H1 (cell line): Measurements from ENCODE around the gene ILF3. TPM values are rescaled to one million over a fixed set of nuclear protein-coding genes. Genes with fewer than 3 reads are reported as not detected.

ENCODE experiments used
- CTCF ChIA-PET: fragments of 300-600 bp; sonication (Branson Sonifier 250); formaldehyde crosslinking; loops from one replicate; lab custom pipeline; 2021; ENCODE audit not compliant: partially characterized antibody; lab: Charles Lee
- POLR2A ChIA-PET: fragments of 300-600 bp; sonication (Branson Sonifier 250); formaldehyde crosslinking; loops from one replicate; lab custom pipeline; 2021; ENCODE audit warnings: inconsistent platforms; ENCODE audit not compliant: partially characterized antibody; lab: Charles Lee
- DNase-seq, 2 experiments: peaks; one replicate each; pipeline versions ENCODE4 v3.0.0 to v3.0.0-alpha.2; 2010 to 2022; ENCODE audit warnings: low spot score in 2 of 2, low read depth in 1 of 2, mixed read lengths in 1 of 2
- FAIRE-seq: peaks from 2 replicates; lab custom pipeline; 2011; peaks lifted over from hg19 to GRCh38; lab: Jason Lieb, UNC
- H2AFZ ChIP-seq: 2 replicates; pipeline ENCODE4 v1.8.1; 2012; ENCODE audit warnings: low read length, inconsistent platforms
- H2AK5ac ChIP-seq: 2 replicates; pipeline ENCODE4 v1.6.1; 2013; ENCODE audit warnings: low read depth, low read length
- H2BK120ac ChIP-seq: replicated peaks from 2 replicates; pipeline ENCODE3; 2013; ENCODE audit warnings: low read depth, low read length, inconsistent platforms
- H2BK12ac ChIP-seq: 2 replicates; pipeline ENCODE4 v1.6.1; 2013; ENCODE audit warnings: low read depth, low read length
- H2BK15ac ChIP-seq: 2 replicates; pipeline ENCODE4 v1.6.1; 2013; ENCODE audit warnings: low read length
- H2BK20ac ChIP-seq: 2 replicates; pipeline ENCODE4 v1.6.1; 2013; ENCODE audit warnings: low read length
- H2BK5ac ChIP-seq: 2 replicates; pipeline ENCODE4 v1.6.1; 2013; ENCODE audit warnings: low read depth, low read length
- H3K14ac ChIP-seq: 2 replicates; pipeline ENCODE4 v1.6.1; 2013; ENCODE audit warnings: inconsistent platforms; ENCODE audit not compliant: insufficient read length
- H3K18ac ChIP-seq: 2 replicates; pipeline ENCODE4 v1.6.1; 2013; ENCODE audit warnings: low read length; ENCODE audit errors: extremely low read depth
- H3K23ac ChIP-seq: 2 replicates; pipeline ENCODE4 v1.6.1; 2013; ENCODE audit warnings: inconsistent platforms; ENCODE audit not compliant: insufficient read length
- H3K23me2 ChIP-seq: 2 replicates; pipeline ENCODE4 v1.6.1; 2013; ENCODE audit warnings: low read depth, low read length
- H3K27ac ChIP-seq: 2 replicates; pipeline ENCODE4 v1.6.1; 2011; ENCODE audit warnings: low read depth, low read length, inconsistent platforms
- H3K27me3 ChIP-seq, 4 experiments: replicated peaks in 1 of 4; 1 replicate in 1 of 4; 2 replicates in 3 of 4; pipeline versions ENCODE4 v1.6.1 to v1.8.1; 2011 to 2013; ENCODE audit warnings: low read length in 3 of 4, mild to moderate bottlenecking in 3 of 4, inconsistent platforms in 2 of 4, mixed read lengths in 2 of 4, moderate library complexity in 1 of 4; ENCODE audit not compliant: control insufficient read depth in 3 of 4, insufficient read depth in 3 of 4; ENCODE audit errors: extremely low read depth in 1 of 4
- H3K36me3 ChIP-seq, 4 experiments: 2 replicates each; pipeline versions ENCODE4 v1.6.1 to v1.8.1; 2011 to 2013; ENCODE audit warnings: mild to moderate bottlenecking in 4 of 4, low read length in 3 of 4, moderate library complexity in 2 of 4, control low read depth in 1 of 4, inconsistent platforms in 1 of 4; ENCODE audit not compliant: insufficient read depth in 4 of 4, control insufficient read depth in 2 of 4
- H3K4ac ChIP-seq: replicated peaks from 2 replicates; pipeline ENCODE3; 2013; ENCODE audit warnings: low read length, low read depth, mixed read lengths, inconsistent platforms; ENCODE audit not compliant: insufficient read length
- H3K4me1 ChIP-seq, 4 experiments: replicated peaks in 1 of 4; 1 replicate in 1 of 4; 2 replicates in 3 of 4; pipeline versions ENCODE4 v1.6.1 to v1.8.1; 2011 to 2013; ENCODE audit warnings: low read length in 3 of 4, inconsistent platforms in 2 of 4, mixed read lengths in 1 of 4; ENCODE audit not compliant: insufficient read depth in 4 of 4, control insufficient read depth in 3 of 4
- H3K4me2 ChIP-seq, 2 experiments: 2 replicates each; pipeline versions ENCODE4 v1.6.1 to v1.8.1; 2011 to 2013; ENCODE audit warnings: low read depth in 2 of 2, low read length in 2 of 2, control low read depth in 1 of 2, inconsistent platforms in 1 of 2, mild to moderate bottlenecking in 1 of 2; ENCODE audit not compliant: insufficient read depth in 1 of 2
- H3K4me3 ChIP-seq, 4 experiments: fragments of 200-600, 300-600 bp in 1 of 4; sonication (generic), shearing (Covaris generic), sonication (Bioruptor Twin) in 1 of 4; 2 replicates each; pipeline versions ENCODE4 v1.5.1 to v1.8.1; 2011 to 2016; ENCODE audit warnings: low read length in 4 of 4, low read depth in 3 of 4, control low read depth in 2 of 4, inconsistent platforms in 2 of 4, mild to moderate bottlenecking in 2 of 4, mixed read lengths in 1 of 4, moderate library complexity in 1 of 4; ENCODE audit not compliant: insufficient read depth in 2 of 4; ENCODE audit errors: extremely low read depth in 1 of 4
- H3K56ac ChIP-seq: replicated peaks from 2 replicates; pipeline ENCODE3; 2013; ENCODE audit warnings: low read depth, mild to moderate bottlenecking, mixed read lengths, low read length, inconsistent platforms; ENCODE audit not compliant: insufficient read length
- H3K79me1 ChIP-seq: 2 replicates; pipeline ENCODE4 v1.6.1; 2013; ENCODE audit warnings: low read depth, low read length, control low read depth
- H3K79me2 ChIP-seq, 2 experiments: 2 replicates each; pipeline versions ENCODE4 v1.6.1 to v1.8.1; 2012 to 2013; ENCODE audit warnings: low read length in 2 of 2, mild to moderate bottlenecking in 2 of 2, inconsistent platforms in 1 of 2; ENCODE audit not compliant: insufficient read depth in 2 of 2, control insufficient read depth in 1 of 2
- H3K9ac ChIP-seq, 4 experiments: replicated peaks in 1 of 4; 1 replicate in 1 of 4; 2 replicates in 3 of 4; pipeline versions ENCODE4 v1.6.1 to v1.8.1; 2011 to 2013; ENCODE audit warnings: low read depth in 3 of 4, low read length in 3 of 4, control low read depth in 2 of 4, mild to moderate bottlenecking in 2 of 4, moderate library complexity in 2 of 4, inconsistent platforms in 1 of 4; ENCODE audit errors: extremely low read depth in 1 of 4
- H3K9me3 ChIP-seq, 2 experiments: 2 replicates each; pipeline versions ENCODE4 v1.6.1 to v1.8.1; 2012 to 2013; ENCODE audit warnings: mild to moderate bottlenecking in 2 of 2, moderate library complexity in 2 of 2, control low read depth in 1 of 2, inconsistent platforms in 1 of 2, low read depth in 1 of 2, low read length in 1 of 2, mixed read lengths in 1 of 2; ENCODE audit not compliant: insufficient read depth in 2 of 2
- H4K20me1 ChIP-seq, 2 experiments: replicated peaks in 1 of 2; 2 replicates each; pipeline versions ENCODE3 to v1.8.1; 2011 to 2013; ENCODE audit warnings: inconsistent platforms in 2 of 2, low read length in 2 of 2, mild to moderate bottlenecking in 1 of 2; ENCODE audit not compliant: insufficient read depth in 2 of 2, control insufficient read depth in 1 of 2
- H4K5ac ChIP-seq: 2 replicates; pipeline ENCODE4 v1.6.1; 2013; ENCODE audit warnings: low read length, low read depth, mixed read lengths, inconsistent platforms; ENCODE audit not compliant: insufficient read length
- H4K8ac ChIP-seq: 2 replicates; pipeline ENCODE4 v1.8.0; 2013; ENCODE audit warnings: mild to moderate bottlenecking, moderate library complexity, low read length, inconsistent platforms; ENCODE audit not compliant: insufficient read depth; ENCODE audit errors: extremely low read depth
- H4K91ac ChIP-seq: replicated peaks from 2 replicates; pipeline ENCODE3; 2013; ENCODE audit warnings: low read length, mixed read lengths, inconsistent platforms; ENCODE audit not compliant: insufficient read length
- BACH1 ChIP-seq: IDR thresholded peaks from 2 replicates; pipeline ENCODE4 v1.6.1; 2012; ENCODE audit warnings: low read length, improper control_type of control experiment
- BRCA1 ChIP-seq: IDR thresholded peaks from 2 replicates; pipeline ENCODE4 v1.6.1; 2012; ENCODE audit warnings: low read depth, low read length, improper control_type of control experiment
- JUND ChIP-seq: IDR thresholded peaks from 2 replicates; pipeline ENCODE4 v1.6.1; 2011; ENCODE audit warnings: mild to moderate bottlenecking, improper control_type of control experiment, low read length
- MAFK ChIP-seq: IDR thresholded peaks from 2 replicates; pipeline ENCODE4 v1.6.1; 2012; ENCODE audit warnings: low read depth, mild to moderate bottlenecking, improper control_type of control experiment, low read length
- TEAD4 ChIP-seq: IDR thresholded peaks from 2 replicates; pipeline ENCODE4 v1.6.1; 2012; ENCODE audit warnings: low read depth, low read length, inconsistent platforms, mixed read lengths
- ZNF274 ChIP-seq: IDR thresholded peaks from 2 replicates; pipeline ENCODE4 v1.7.0; 2012; ENCODE audit warnings: low read length, borderline replicate concordance; ENCODE audit errors: extremely low read depth
- WGBS, 2 experiments: shearing (Covaris generic) in 1 of 2; methylation state at CpG; one replicate each; pipeline versions ENCODE4 v1.1.6 to v1.1.7; 2013 to 2015; ENCODE audit warnings: low lambda C conversion rate in 2 of 2, mixed read lengths in 2 of 2, inconsistent platforms in 1 of 2, low coverage in 1 of 2, missing lambda C conversion rate in 1 of 2; ENCODE audit not compliant: insufficient replicate concordance in 2 of 2, insufficient coverage in 1 of 2, insufficient read length in 1 of 2; ENCODE audit errors: extremely low coverage in 1 of 2, missing lambda C conversion rate in 1 of 2; 5-methylcytosine and 5-hydroxymethylcytosine counted together
- polyA plus RNA-seq, 7 experiments: library from polyadenylated mRNA; depleted of rRNA in 3 of 7; stranded (reverse) in 5 of 7; unstranded in 2 of 7; fragments of >200 nt in 5 of 7; fragments of 200-250 nt in 2 of 7; gene quantifications; 1 replicate in 5 of 7; 2 replicates in 1 of 7; 4 replicates in 1 of 7; pipeline versions ENCODE4 v1.2.1 to v1.2.3, GENCODE V29; 2011 to 2013; ENCODE audit warnings: missing spikeins in 2 of 7, mixed read lengths in 2 of 7
- total RNA-seq: library from RNA; stranded (reverse); fragmentation: NEBNext Ultra II Directional; extraction: Animal tissue kit (Norgen Biotek cat#: 25700); gene quantifications from 2 replicates; pipeline ENCODE4 v1.2.1, GENCODE V29; 2021

The ILF3 gene
- total and polyA plus RNA-seq, 2 of the 8 experiments (the other 6 are each of a cell fraction or from before 2014, with no cell fraction given): 291 to 695 TPM

GRCh38 chr19:10651851-10652250, 2.3 kb upstream of the ILF3 start:
- H3K14ac ChIP-seq: no peak overlapping the region
- no peak overlapping the region for H3K4ac ChIP-seq
- H2AFZ ChIP-seq: no peak overlapping the region
- POLR2A ChIA-PET: interaction anchor here (0.9 to 59.0 kb wide), 8 partner anchors 11 to 72 kb away, joined by 3 to 1874 read pairs (median 5); partner anchors contain the start of genes DNM2, QTRT1 and SLC44A2
- no peak overlapping the region for H2BK5ac ChIP-seq
- H3K36me3 ChIP-seq: peaks cover 0 to 18% (median 7%) of the 10 kb centered on the region in 4 experiments; a peak in 6 of 8 replicates
- no peak overlapping the region; a peak in 1 of 4 replicates for H3K4me2 ChIP-seq
- no peaks in the 10 kb centered on the region for H3K9me3 ChIP-seq
- FAIRE-seq: no peak
- peaks cover 13% of the 10 kb centered on the region for H3K23me2 ChIP-seq
- DNase-seq: no peak
- CTCF ChIA-PET: interaction anchor here (1.2 to 14.2 kb wide), 4 partner anchors 8 to 82 kb away, joined by 4 to 267 read pairs (median 10); no protein-coding TSS in a partner anchor
- H2BK20ac ChIP-seq: no peak overlapping the region
- no peak overlapping the region for H3K18ac ChIP-seq
- H2BK15ac ChIP-seq: no peak overlapping the region
- no peak overlapping the region for H3K56ac ChIP-seq
- H2BK120ac ChIP-seq: no peak overlapping the region
- peaks cover 19 to 36% of the 10 kb centered on the region in 2 experiments for H3K79me2 ChIP-seq
- H3K4me3 ChIP-seq: no peak overlapping the region
- TF ChIP-seq TEAD4 (no peak), ZNF274 (no peak), JUND (no peak), BRCA1 (no peak), MAFK (peak; percentile 93), BACH1 (no peak)
- TF ChIP-seq, all 59 proteins: peak for 1
- H4K91ac ChIP-seq: no peak overlapping the region
- WGBS, 2 experiments: 85% methylated on average over 4 of the region's 4 CpGs; no CpG with 5 or more reads in 1 of the 2 experiments
- H3K9ac ChIP-seq: no peak overlapping the region
- no peak overlapping the region for H3K23ac ChIP-seq
- H3K27me3 ChIP-seq: no peaks in the 10 kb centered on the region
- 0 out of 7 replicates have a peak, but pooled peaks cover 0 to 2% (median 0%) of the 10 kb centered on the region in 4 experiments for H3K4me1 ChIP-seq
- H2BK12ac ChIP-seq: no peak overlapping the region
- no peak overlapping the region for H4K8ac ChIP-seq
- H3K27ac ChIP-seq: no peak overlapping the region
- no peak overlapping the region for H2AK5ac ChIP-seq
- no peak overlapping the region for H4K5ac ChIP-seq
- peaks cover under 1 to 9% of the 10 kb centered on the region in 2 experiments for H4K20me1 ChIP-seq
- H3K79me1 ChIP-seq: no peaks in the 10 kb centered on the region; the same call in 1 of the 2 replicates
